Umbilical cord (tissue), 2 donors: ENCODE results near the gene AMN1. TPM values are rescaled to one million over a fixed set of nuclear protein-coding genes. Genes with fewer than 3 reads are reported as not detected.
"Not testable (repeated sequence)": the region's sequence is repeated elsewhere in the genome, so short reads cannot be mapped to it uniquely, and the experiment has no call there.

Experiments
- DNase-seq: peaks from one replicate; pipeline ENCODE4 v3.0.0-alpha.2; 2015; ENCODE audit warnings: low spot score
- total RNA-seq: library from RNA; depleted of rRNA; stranded (reverse); fragments of >200 nt; gene quantifications from one replicate; pipeline ENCODE4 v1.2.3, GENCODE V29; 2014; ENCODE audit warnings: low replicate concordance; ENCODE audit not compliant: insufficient read depth

AMN1 gene
- total RNA-seq, 1 donor from 2014 or later = 27.0 TPM

DNA sequence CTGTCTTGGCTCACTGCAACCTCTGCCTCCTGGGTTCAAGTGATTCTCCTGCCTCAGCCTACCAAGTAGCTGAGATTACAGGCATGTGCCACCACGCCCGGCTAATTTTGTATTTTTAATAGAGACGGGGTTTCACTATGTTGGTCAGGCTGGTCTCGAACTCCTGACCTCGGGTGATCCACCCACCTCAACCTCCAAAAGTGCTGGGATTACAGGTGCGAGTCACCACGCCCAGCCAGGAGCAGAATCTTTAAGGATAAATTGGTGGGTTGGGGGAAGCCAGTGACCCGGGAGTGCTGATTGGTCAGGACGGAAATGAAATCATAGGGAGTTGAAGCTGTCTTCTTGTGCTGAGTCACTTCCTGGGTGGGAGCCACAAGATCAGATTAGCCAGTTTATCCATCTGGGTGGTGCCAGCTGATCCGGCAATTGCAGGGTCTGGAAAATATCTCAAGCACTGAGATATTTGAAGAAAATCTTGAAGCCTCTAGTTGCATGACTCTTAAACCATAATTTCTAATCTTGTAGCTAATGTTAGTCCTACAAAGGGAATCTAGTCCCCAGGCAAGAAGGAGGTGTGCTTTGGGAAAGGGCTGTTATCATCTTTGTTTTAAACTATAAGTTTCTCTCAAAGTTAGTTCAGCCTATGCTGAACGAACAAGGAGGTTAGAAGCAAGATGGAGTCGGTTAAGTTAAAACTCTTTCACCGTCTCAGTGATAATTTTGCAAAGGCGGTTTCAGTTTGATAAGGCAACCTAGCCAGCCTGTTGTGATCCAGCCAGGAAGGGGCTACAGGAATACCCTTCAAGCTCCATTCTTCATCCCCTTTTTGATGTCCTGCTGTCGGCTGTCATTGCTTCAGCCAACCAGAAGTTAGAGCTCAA is 5.0 kb upstream of the AMN1 start:
- peak; percentile 81 for DNase-seq

DNA sequence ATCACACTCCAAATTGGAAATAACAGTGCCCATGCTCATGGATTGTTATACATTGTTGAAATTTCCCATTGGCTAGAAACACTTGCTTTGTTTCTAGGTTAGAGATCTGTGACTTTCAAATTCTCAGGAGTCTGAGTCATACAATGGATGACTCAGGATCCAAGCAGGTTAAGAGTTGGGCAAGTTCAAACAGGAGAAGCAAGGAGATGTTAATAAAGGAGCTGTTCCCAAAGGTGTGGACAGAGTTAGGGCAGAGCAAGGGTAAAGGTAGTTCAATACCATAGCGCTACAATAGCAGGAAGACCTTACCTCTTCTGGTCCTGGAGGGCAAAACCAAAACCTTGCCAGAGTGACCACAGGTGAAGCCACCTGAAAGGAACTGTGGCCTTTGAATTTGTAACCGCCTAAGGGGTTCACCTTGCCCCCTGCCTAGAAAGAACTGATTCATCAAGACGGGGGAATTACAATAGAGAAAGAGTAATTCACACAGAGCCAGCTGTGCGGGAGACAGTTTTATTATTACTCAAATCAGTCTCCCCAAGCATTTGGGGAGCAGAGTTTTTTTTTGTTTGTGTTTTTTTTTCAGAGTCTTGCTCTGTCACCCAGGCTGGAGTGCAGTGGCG is 4.2 kb upstream of the AMN1 start:
- peak; percentile 72 for DNase-seq

DNA sequence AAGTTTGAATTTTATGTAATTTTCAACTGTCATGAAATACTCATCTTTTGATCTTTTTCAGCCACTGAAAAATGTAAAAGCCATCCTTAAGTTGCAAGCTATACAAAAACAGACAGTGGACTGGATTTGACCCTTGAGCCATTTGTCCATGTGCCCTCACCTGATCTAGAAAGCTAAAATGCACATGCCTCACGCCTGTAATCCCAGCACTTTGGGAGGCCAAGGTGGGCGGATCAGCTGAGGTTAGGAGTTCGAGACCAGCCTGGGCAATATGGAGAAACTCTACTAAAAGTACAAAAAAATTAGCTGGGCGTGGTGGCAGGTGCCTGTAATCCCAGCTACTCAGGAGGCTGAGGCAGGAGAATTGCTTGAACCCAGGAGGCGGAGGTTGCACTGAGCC is 2.4 kb upstream of the AMN1 start:
- DNase-seq = peak; percentile 30

DNA sequence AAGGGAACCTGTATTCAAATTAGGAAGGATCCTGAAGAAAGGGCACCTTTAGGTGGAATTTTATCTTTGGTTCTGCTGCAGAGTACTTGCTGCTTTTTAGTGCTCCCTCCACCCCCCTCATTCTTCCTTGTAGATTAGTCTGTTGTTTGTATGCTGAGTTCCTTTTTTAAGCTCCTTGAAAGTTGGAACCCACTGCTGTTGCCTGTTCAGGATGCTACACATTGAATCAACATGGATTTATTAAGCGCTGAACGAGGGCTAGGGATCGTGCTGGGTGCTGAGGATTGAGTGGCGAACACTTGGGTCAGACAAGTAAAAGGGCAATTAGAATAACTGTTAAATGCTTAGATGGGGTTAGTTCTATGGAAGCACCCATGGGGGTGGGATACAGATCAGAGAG is 884 bp upstream of the AMN1 start:
- peak; percentile 9 for DNase-seq

DNA sequence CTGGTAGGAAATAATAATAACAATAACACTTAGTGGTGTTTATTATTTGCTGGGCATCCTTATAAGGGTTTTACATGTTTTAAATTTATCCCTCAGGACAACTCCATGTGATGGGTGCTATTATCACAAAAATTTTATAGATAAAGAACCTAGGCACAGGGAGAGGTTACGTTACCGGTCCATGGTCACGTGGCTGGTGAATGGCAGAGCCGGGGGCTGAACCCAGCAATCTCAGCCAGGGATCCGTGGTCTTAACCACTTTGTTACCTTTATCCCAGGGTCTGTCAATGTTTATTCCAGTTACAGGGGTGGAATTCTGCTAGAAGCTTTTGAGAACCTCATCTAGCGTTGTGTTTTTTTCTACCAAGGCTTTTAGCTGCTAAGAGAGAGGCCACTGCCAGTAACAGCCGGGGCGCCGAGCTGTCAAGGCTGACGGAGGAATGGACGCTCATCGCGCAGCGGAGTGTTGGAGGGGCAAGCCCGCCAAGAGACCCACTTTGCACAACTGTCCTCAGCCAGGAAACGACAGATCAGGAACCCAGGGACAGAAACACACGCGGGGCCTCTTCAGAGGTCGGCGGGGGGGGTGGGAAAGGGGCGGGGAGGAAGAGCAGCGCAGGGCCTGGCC is 418 bp downstream of the AMN1 start:
- DNase-seq = no peak

DNA sequence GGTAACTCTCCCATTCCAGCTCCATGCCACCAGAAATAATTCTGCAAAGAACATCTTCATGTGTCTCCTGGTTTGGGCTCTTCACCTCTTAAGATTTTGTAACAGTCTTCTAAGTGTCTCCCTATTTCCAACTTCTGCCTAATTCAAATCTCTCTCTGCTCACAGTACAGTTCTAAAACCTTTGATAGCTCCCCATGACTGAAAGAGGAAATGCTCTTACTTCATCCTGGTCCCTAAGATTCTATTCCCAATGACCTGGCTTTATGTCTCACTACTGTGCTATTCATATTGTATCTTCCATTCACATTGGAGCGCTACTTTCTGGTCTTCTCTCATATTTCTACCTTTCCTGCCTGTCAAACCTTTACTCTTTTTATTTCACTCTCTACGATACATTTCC is 1.6 kb downstream of the AMN1 start:
- DNase-seq = no peak

DNA sequence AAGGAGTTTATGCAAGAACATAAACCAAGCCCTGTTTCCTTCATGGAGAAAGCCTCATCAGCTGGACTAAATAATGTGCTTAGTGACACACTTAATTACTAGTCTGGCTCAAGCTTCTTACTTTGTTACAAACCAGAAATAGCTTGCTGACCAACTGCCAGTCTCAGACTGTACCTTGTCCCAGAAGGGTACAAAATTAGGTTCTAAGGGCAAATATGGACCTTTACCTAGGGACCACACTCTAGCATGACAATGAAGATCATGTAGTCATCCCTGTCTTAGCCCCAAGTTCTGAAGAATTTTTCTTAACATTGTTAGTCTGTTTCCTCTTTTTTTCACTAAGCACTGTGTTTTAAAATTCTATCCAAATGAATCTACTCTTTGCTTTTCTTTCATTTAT is 2.2 kb downstream of the AMN1 start:
- no peak for DNase-seq

DNA sequence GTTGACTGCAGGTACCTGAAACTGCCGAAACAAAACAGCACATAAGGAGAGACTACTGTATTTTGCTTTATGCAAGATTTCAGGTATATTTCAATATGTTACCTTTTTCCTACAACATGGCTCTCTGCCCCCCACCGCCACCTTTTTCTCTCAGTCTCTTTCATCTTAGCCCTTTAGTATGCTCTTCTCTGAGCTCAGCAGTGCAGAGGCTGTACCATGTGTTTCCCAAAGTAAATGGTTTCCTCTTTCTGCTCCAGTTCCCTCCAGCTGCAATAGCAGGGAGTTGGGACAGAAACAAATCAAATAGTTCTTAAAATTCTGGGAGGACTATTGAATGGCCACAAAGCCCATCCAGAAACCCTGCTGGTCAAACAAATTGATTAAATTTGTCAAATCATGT is 4.3 kb downstream of the AMN1 start:
- no peak for DNase-seq

DNA sequence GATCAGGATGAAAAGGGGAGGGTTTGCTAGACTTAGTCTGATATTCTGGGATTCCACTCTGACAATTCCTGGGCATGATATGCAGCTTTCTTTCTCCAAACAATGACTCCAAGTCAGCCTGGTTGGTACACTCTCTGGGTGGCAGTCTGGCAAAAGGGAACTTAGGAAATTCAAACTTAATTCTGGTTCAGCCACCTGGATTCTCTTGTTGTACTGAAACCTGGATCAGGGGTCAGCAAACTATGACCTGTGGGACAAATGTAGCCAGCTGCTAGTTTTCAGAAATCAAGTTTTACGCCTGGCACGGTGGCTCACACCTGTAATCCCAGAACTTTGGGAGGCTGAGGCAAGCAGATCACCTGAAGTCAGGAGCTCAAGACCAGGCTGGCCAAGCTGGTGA is 6.2 kb downstream of the AMN1 start:
- DNase-seq = no peak

DNA sequence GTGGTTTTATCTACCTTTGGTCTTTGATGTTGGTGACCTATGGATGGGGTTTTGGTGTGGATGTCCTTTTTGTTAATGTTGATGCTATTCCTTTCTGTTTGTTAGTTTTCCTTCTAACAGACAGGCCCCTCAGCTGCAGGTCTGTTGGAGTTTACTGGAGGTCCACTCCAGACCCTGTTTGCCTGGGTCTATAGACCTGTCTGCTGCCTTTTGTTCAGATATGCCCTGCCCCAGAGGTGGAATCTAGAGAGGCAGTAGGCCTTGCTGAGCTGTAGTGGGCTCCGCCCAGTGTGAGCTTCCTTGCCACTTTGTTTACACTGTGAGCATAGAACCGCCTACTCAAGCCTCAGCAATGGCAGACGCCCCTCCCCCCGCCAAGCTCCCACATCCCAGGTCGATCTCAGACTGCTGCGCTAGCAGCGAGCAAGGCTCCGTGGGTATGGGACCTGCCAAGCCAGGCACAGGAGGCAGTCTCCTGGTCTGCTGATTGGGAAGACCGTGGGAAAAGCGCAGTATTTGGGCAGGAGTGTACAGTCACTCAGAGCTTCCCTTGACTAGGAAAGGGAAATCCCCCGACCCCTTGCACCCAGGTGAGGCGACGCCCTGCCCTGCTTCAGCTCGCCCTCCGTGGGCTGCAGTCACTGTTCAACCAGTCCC is 10.2 kb downstream of the AMN1 start:
- not testable (repeated sequence) for DNase-seq

DNA sequence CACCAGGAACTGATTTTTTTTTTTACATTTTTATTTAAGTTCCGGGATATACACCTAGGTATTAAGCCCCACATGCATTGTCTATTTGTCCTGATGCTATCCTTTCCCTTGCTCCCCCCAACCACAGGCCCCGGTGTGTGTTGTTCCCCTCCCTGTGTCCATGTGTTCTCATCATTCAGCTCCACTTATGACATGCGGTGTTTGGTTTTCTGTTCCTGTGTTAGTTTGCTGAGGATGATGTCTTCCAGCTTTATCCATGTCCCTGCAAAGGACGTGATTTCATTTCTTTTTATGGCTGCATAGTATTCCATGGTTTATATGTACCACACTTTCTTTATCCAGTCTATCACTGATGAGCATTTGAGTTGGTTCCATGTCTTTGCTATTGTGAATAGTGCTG is 11.8 kb downstream of the AMN1 start:
- DNase-seq = not testable (repeated sequence)

DNA sequence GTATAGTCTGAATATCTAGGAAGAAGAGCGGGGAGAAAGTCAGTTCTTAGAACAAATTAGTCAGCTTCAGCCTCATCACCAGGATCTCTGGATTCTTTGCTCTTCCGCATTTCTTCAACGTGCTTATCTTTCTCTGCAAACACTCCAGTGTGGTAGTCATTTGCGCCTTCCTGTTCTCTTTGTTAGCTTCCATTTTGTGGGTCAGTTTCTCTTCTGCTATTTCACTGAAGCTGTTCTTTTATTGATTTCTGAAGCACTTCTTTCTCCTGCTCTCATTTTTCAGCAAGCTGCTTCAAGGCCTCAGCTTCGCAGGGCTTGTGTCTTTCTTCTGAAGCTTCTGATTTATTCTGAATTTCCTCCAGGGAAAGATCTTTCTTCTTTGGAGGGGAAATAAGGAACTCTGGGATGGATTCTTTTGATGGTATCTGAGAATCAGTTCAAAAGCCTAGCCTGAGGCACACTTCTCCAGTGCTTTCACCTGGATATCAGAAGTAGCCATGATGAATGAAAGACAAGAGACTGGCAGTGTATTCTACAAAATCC is 13.5 kb downstream of the AMN1 start:
- peak; percentile 64 for DNase-seq

DNA sequence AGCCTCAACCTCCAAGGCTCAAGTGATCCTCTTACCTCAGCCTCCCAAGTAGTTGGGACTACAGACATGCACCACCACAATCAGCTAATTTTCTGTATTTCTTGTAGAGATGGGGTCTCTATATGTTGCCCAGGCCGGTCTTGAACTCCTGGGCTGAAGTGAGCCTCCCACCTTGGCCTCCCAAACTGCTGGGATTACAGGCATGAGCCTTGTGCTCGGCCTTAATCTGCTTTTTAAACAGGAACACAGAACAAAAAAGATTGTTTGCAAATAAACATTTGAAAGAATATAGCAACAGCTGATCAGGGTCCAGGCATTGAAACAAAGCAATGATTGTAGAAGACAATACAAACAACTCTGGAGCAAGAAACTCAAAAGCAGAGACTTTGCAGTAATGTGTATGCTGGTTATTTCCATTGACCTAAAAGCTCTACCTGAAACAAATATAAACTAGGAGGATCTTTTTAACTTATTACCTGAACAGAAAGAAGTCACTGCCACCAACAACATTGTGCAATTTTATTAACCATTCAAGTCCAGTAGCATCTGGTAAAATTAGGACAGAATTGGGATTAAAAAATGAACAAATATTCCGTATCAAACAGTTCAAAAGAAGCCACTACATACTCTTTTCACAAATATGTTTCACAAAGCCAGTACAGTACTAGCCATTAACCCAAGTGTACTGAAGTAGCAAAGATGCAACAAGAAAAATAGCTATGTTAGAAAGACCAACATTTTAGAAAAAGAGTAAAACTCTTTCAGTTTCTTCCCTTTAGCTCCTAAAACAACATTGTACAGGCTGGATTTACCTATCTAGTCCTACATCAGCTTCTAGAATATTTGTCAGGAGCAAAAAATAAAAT is 14.2 kb downstream of the AMN1 start:
- DNase-seq = no peak

DNA sequence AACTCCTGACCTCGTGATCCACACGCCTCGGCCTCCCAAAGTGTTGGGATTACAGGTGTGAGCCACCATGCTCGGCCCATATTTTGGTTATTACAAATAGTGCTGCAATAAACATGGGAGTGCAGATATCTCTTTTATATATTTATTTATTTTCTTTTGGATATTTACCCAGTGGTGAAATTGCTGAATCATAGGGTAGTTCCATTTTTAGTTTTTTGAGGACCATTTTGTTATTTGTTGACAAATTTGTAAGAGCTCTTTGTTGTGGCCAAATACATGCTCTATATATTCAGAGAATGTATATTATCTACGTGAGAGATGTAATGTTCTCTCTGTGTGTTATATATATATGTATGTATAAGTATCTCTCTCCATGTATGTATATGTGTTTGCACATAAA is 15.9 kb downstream of the AMN1 start:
- DNase-seq = no peak

DNA sequence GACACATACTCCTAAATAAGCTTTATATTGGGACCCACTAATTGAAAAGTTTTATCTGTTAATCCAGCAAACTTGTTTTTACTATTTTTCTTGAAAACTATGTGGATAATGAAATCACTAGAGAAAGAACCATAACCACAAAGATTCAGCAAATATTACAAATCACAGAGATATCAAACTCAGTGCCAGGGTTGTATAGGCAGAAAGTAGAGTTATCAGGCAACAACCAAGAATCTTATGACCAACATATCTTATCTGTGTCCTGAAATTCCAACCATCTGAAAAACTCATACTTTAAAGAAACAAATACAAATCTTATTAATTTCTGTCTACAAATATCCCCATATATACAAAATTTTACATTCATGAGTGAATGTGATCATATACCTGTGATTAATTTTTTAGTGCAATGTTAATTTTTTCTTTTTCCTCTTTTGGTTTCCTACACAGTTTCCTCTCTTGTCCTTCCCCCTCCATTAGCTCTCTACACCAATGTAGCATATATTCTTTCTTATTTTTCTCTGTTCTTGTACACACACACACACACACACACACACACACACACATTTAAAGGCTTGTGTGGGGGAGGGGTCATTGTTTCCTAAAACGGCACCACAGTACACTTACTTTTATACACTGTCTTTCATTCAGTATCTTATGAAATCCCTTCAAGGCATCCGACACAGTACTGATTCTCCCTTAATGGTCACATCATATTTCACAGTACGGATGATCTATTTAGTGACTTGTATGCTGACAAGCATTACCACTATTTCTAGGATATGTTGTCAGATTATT is 18.6 kb downstream of the AMN1 start:
- DNase-seq = no peak

DNA sequence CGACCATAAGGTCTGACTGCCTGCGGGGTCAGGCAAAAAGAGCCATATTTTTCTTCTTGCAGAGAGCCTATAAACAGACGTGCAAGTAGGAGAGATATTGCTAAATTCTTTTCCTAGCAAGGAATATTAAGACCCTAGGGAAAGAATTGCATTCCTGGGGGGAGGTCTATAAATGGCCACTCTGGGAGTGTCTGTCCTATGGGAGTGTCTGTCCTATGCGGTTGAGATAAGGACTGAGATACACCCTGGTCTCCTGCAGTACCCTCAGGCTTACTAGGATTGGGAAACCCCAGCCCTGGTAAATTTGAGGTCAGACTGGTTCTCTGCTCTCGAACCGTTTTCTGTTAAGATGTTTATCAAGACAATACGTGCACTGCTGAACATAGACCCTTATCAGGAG is 20.7 kb downstream of the AMN1 start:
- DNase-seq = not testable (repeated sequence)

DNA sequence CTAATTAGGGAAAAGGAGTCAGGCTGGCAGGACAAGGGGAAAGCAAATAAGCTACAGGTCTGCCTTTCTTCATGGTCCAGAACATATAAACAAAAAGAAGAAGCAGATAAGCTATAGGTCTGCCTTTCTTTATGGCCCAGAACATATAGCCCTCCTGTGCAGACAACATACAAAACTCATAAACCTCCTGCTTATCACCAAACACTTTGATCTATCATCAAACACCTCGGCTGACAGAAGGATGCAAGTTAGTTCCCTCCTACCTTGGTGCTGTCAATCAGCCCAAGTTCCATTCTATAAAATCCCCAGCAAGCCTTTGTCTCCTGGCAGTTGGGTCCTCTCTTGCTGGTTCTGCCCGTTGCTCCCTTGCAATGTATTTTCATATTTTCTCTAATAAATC is 23.2 kb downstream of the AMN1 start:
- DNase-seq = no peak

DNA sequence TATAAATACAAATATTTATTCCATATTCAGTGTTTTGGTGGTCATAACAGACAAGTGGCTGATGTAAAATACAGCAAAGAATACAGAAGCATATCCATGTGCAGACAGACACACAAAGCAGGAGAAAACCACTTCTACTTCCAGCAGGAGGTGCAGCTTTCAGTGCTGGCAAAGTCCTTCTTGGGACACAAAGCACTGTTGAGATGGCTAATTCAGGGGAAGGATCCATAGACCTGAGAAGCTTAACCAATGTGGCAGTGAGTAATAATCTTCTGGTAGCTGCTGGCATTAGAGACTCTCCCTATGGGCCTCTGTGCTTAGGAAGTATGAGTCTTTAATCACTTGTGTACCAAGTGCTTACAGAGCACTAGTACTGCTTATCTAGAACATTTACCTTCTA is 26.8 kb downstream of the AMN1 start:
- DNase-seq = peak; percentile 7

DNA sequence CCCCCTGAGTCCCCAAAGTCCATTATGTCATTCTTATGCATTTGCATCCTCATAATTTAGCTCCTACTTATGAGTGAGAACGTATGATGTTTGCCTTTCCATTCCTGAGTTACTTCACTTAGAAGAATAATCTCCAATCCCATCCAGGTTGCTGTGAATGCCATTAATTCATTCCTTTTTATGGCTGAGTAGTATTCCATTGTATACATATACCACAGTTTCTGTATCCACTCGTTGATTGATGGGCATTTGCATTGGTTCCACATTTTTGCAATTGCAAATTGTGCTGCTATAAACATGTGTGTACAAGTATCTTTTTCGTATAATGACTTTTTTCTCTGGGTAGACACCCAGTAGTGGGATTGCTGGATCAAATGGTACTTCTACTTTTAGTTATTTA is 38.9 kb downstream of the AMN1 start:
- not testable (repeated sequence) for DNase-seq

DNA sequence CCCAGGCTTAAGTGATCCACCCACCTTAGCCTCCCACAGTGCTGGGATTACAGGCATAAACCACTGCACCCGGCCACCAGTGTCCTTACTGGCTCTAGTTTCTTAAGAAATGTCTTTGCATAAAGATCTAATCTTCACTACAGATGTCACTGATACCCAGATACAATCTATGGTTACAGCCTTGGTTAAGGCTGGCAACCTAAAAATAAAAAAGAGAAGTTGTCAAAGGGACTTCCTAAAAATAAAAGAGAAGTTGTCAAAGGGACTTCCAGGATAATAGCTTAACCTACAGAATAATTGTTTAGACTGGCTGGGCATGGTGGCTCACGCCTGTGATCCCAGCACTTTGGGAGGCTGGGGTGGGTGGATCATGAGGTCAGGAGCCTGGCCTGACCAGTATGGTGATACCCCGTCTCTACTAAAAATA is 41.7 kb downstream of the AMN1 start:
- peak; percentile 12 for DNase-seq
